ENCODE data around the gene METRNL.
A peak's percentile ranks its signal among the peaks of the same experiment; 100 is the strongest.
"Not testable (repeated sequence)": the region's sequence is repeated elsewhere in the genome, so short reads cannot be mapped to it uniquely, and the experiment has no call there.

Gene METRNL

DNA sequence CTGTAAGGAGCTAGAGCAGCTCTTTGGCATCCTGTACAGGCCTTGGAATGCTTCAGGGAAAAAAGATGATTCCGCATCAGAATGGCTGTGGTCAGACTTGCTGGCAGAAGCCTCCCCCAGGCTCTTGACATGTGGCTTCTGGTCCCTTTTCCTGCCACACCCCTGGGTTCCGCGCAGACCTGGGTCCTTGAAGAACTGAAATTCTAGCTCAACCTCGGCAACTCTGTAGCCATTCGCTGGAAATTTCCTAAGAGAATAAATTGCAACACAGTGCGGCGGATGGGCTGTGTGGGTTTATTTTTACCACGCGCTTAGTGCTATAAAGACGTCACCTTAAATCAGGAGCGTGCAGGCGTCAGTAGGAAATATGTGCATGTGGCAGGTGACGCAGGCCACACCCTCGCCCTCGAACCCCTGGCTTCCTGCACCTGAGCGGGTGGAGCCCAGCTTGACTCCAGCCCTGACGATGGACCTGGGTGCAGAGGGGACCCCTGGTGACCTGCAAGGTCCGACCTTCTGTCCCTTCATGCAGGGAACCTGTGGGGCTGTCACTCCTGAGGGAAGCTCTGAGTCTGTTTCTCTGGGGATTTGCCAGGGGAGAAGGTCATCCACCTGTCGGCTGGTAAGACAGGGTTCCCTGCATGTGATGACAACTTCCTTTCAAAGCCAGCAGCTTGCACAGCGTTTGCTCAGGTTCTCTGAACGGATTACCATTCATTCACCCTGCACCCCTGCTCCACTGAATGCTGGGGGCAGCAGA is 46.3 kb downstream of the METRNL start:
- no peak for DNase-seq

DNA sequence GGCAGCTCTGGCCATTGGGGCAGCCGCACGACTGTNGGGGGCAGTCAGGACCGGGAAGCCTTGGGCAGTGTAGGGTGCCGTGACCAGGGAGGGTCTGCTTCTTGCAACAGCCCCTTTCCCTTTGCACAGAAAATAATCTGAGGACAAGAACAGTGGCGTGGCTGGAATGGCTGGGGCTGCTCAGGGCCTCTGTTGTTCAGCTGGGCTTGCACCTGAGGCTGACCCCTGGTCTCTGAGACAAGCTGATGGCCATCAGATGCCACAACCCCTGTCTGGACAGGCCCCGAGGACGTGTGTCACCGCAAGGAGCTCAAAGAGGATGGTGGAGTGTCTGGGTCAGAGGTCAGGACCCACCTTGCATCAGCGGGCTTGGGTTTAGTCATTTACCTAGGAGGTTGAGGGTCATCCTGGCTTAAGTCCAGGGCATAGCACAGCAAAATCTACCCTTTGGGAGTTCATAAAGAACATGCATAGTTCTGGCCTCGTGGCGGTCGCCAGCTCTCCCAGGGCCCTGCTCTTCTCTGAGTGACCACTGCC is 46.9 kb downstream of the METRNL start:
- no peak for DNase-seq

- no peak for DNase-seq
These were observed 48.2 kb downstream of the METRNL start for GRCh38 chr17:83127431-83128160.

DNA sequence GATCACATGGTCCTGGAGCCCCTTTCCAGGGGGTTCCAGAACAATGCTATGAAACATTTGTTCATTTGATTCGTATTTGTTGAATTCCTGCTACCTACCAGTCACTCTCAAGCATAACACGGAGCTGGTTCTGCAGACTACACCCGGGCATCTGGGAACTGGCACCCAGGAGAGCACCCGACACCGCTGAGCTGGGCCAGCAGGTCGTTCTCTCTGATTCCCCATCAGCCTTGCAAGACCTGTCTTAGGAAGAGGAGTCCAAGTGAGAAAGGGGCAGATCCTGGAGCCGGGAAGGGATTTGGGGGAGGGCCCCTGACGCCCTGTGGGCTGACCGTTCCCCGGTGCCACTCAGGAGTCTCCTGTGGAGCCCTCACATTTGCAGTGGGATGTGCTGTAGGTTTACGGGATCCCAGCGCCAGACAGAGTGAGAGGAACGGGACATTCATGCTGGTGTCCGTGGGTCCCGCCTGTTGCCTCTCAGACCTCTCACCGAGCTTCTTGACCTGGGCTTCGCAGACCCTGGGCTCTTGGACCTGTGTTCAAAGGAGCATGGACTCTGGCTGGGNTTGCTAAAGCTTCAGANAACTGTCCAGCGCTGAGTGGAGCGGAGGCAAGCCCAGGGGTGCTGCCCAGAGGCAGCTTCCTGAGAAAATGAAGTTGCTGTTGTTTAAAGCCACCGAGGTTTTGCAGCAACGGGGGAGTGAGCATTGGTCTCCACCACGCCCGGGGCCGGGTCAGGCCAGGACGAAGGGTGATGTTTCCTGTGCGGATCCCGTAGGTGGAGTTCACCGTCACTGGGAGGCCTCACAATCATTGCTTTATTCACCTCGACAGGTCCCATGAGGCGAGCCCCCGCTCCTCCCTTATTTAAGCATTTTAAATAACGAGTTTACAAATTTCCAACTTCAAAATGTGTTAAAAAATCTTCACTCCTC is 49.2 kb downstream of the METRNL start:
- DNase-seq: no peak

- no peak for DNase-seq
These were observed 50.3 kb downstream of the METRNL start for GRCh38 chr17:83129676-83130075.

GRCh38 chr17:83131401-83132011 is 52.1 kb downstream of the METRNL start:
- DNase-seq: peak; percentile 53

GRCh38 chr17:83132251-83133081 is 53.1 kb downstream of the METRNL start:
- DNase-seq: no peak

DNA sequence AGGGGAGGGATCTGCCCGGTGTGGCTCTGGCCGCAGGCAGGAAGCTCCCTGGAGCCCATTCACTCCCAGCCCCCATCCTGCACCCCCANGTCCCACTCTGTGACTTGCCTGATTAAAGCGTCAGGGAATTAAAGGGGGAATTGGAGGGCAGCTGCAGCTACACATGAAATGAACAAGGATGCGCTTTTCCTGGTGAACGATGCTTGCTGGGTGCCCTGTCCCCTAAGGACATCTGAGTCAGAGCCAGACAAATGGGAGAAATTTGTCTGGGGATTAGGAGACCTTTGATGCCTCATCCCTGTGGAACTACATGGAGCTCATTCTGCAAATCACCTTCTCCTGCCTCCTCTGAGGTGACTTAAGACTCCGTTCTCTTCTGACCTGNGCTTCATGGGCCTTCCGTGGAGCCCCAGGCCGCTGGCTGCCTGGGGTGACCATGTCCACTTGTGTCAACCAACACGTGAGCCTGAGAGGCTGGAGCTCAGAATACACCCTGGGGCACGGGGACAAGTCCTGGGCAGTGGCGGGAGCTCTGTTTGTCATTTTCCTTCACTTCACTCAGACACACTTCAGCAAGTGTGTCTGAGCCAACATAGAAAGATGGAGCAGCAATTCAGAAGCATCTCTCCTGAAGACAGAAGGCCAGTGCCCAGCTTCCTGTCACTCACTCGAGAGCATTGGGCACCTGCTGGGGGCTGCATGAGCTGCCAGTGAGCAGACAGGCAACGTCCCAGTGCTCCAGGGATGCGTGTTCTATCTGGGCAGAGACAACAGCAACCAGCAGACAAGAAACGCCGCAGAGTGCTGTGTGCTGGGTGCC is 54.1 kb downstream of the METRNL start:
- no peak for DNase-seq

DNA sequence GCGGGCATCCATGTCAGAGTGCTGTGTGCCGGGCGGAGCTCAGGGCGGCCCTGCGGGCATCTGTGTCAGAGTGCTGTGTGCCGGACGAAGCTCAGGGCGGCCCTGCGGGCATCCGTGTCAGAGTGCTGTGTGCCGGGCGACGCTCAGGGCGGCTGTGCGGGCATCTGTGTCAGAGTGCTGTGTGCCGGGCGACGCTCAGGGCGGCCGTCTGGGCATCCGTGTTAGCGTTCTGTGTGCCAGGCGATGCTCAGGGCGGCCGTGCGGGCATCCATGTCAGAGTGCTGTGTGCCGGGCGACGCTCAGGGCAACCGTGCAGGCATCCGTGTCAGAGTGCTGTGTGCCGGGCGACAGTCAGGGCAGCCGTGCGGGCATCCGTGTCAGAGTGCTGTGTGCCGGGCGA is 55.0 kb downstream of the METRNL start:
- DNase-seq: not testable (repeated sequence)

- no peak for DNase-seq
These were observed 56.3 kb downstream of the METRNL start for GRCh38 chr17:83135692-83136091.

GRCh38 chr17:83136156-83136555 is 56.7 kb downstream of the METRNL start:
- DNase-seq: no peak

DNA sequence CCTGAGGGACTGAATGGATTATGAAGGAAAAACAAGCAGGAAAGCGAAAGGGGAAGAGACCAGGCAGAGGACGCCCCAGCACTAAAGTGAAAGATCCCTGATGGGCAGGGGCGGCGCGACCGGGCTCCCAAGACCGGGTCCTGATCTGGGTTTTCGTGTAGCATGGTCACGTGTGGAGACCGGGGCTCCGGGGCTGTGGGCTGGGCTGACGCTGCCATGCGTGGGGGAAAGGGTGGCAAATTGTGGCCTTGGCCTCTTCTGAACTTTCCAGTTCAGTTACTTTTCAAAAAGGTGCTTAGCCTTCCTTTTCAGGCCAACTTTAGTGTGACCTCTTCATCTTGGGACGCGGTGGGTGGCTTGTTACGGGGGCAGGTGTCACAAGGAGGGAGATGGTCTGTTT is 57.5 kb downstream of the METRNL start:
- no peak for DNase-seq

DNA sequence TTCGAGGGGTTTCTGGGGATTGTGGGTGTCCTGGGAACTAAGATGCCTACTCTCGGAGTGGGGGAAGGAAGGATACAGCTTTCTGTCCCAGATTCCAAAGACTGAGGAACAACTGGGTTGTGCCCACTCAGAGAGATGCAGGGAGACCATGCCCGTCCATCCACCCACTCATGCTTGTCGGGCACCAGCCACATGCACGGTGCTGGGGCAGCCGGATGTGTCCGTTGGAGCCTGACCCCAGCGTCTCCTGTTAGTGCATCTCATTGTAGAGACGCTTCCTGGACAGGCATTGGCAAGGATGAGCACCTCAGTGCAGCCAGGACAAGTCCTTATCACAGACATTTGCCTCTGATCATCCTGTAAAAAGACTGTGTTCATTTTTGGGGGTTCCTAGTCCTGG is 58.1 kb downstream of the METRNL start:
- no peak for DNase-seq

GRCh38 chr17:83138820-83139219 is 59.4 kb downstream of the METRNL start:
- no peak for DNase-seq

GRCh38 chr17:83139541-83140248 is 60.3 kb downstream of the METRNL start:
- not testable (repeated sequence) for DNase-seq

GRCh38 chr17:83140249-83140566 is 60.8 kb downstream of the METRNL start:
- DNase-seq: not testable (repeated sequence)

GRCh38 chr17:83142619-83143018 is 63.2 kb downstream of the METRNL start:
- DNase-seq: peak; percentile 15

GRCh38 chr17:83143817-83144231 is 64.4 kb downstream of the METRNL start:
- no peak for DNase-seq
